OCI-LY1 (cell line): Measurements from ENCODE around the gene C12orf75.

ENCODE experiments used
- H2AFZ ChIP-seq: fragments of 200-600 bp; sonication (generic), shearing (Covaris generic); 2 replicates; pipeline ENCODE4 v1.6.0; 2014; ENCODE audit warnings: antibody characterized with exemption, mild to moderate bottlenecking, low read length
- H3F3A ChIP-seq: fragments of 200-600 bp; sonication (generic), shearing (Covaris generic); 2 replicates; pipeline ENCODE4 v1.6.0; 2014; ENCODE audit warnings: mild to moderate bottlenecking, antibody characterized with exemption, low read length, moderate library complexity; ENCODE audit not compliant: insufficient read depth
- H3K27ac ChIP-seq: fragments of 200-600 bp; sonication (generic); 2 replicates; pipeline ENCODE4 v1.5.1; 2014; ENCODE audit warnings: low read length, mixed run types, mild to moderate bottlenecking, low read depth; ENCODE audit not compliant: poor library complexity, severe bottlenecking
- H3K27me3 ChIP-seq: fragments of 200-600 bp; sonication (generic); 2 replicates; pipeline ENCODE4 v1.6.0; 2014; ENCODE audit warnings: antibody characterized with exemption, mild to moderate bottlenecking, low read length, moderate library complexity; ENCODE audit not compliant: insufficient read depth
- H3K36me3 ChIP-seq: fragments of 200-600 bp; sonication (generic); 2 replicates; pipeline ENCODE4 v1.6.1; 2014; ENCODE audit warnings: mild to moderate bottlenecking, antibody characterized with exemption, low read length, moderate library complexity, mixed read lengths; ENCODE audit not compliant: insufficient read depth
- H3K4me1 ChIP-seq: fragments of 200-600 bp; sonication (generic); 2 replicates; pipeline ENCODE4 v1.5.1; 2014; ENCODE audit warnings: mild to moderate bottlenecking, low read length, moderate library complexity; ENCODE audit not compliant: insufficient read depth, severe bottlenecking
- H3K4me2 ChIP-seq: fragments of 200-600 bp; sonication (generic), shearing (Covaris generic); 2 replicates; pipeline ENCODE4 v1.6.1; 2014; ENCODE audit warnings: low read length
- H3K4me3 ChIP-seq: fragments of 200-600 bp; sonication (generic); 2 replicates; pipeline ENCODE4 v1.5.1; 2014; ENCODE audit warnings: low read length, low read depth, mild to moderate bottlenecking, mixed read lengths; ENCODE audit not compliant: poor library complexity, severe bottlenecking
- H3K79me2 ChIP-seq: fragments of 200-600 bp; shearing (Covaris generic); 2 replicates; pipeline ENCODE4 v1.6.1; 2016; ENCODE audit warnings: mixed run types, low read length, mixed read lengths; ENCODE audit not compliant: insufficient read depth
- H3K9ac ChIP-seq: fragments of 200-600 bp; sonication (generic), shearing (Covaris generic); 2 replicates; pipeline ENCODE4 v1.6.1; 2014; ENCODE audit warnings: mild to moderate bottlenecking, low read length, mixed read lengths
- H3K9me2 ChIP-seq: fragments of 200-600 bp; sonication (generic), shearing (Covaris generic); 2 replicates; pipeline ENCODE4 v1.6.1; 2014; ENCODE audit warnings: low read depth, mild to moderate bottlenecking, low read length, mixed read lengths
- H3K9me3 ChIP-seq: fragments of 200-600 bp; shearing (Covaris generic); 2 replicates; pipeline ENCODE4 v1.6.1; 2014; ENCODE audit warnings: low read length, mixed read lengths
- H4K20me1 ChIP-seq: fragments of 200-600 bp; sonication (generic), shearing (Covaris generic); 2 replicates; pipeline ENCODE4 v1.6.0; 2016; ENCODE audit warnings: mild to moderate bottlenecking, low read length; ENCODE audit not compliant: insufficient read depth
- CTCF ChIP-seq: fragments of 200-600 bp; sonication (generic), shearing (Covaris generic); IDR thresholded peaks from 2 replicates; pipeline ENCODE4 v1.5.1; 2017; ENCODE audit warnings: mild to moderate bottlenecking, antibody characterized with exemption, low read length, moderate library complexity, mixed read lengths
- EZH2 ChIP-seq: fragments of 200-600 bp; sonication (generic), shearing (Covaris generic); IDR thresholded peaks from 2 replicates; pipeline ENCODE4 v1.8.0; 2017; ENCODE audit warnings: borderline replicate concordance, mixed run types, mild to moderate bottlenecking, antibody characterized with exemption, low read length, moderate library complexity, mixed read lengths

The C12orf75 gene

GRCh38 chr12:105348142-105348541 is 17.7 kb downstream of the C12orf75 start:
- Histone ChIP-seq H3K27me3 (no peaks in the 10 kb centered on the region), H3K36me3 (no peaks in the 10 kb centered on the region), H3K9ac (no peak overlapping the region), H3F3A (no peaks in the 10 kb centered on the region), H3K27ac (no peak overlapping the region), H3K4me3 (no peak overlapping the region), H3K4me1 (peaks cover 9% of the 10 kb centered on the region), H3K9me2 (no peaks in the 10 kb centered on the region), H3K79me2 (no peaks in the 10 kb centered on the region), H4K20me1 (no peaks in the 10 kb centered on the region), H3K9me3 (no peaks in the 10 kb centered on the region), H2AFZ (no peak overlapping the region), H3K4me2 (no peak overlapping the region)
- TF ChIP-seq EZH2 (no peak), CTCF (no peak)

- Histone ChIP-seq H4K20me1 (no peaks in the 10 kb centered on the region), H3K4me3 (no peak overlapping the region), H3K9ac (no peak overlapping the region), H3K9me3 (no peaks in the 10 kb centered on the region), H3K4me2 (no peak overlapping the region), H3K27ac (no peak overlapping the region), H3K4me1 (peaks cover 9% of the 10 kb centered on the region), H3K27me3 (no peaks in the 10 kb centered on the region), H3F3A (no peaks in the 10 kb centered on the region), H3K9me2 (no peaks in the 10 kb centered on the region), H2AFZ (no peak overlapping the region), H3K36me3 (no peaks in the 10 kb centered on the region), H3K79me2 (no peaks in the 10 kb centered on the region)
- TF ChIP-seq CTCF (no peak), EZH2 (no peak)
Measured at GRCh38 chr12:105348561-105348960, 18.1 kb downstream of the C12orf75 start.

GRCh38 chr12:105349138-105349537 is 18.6 kb downstream of the C12orf75 start:
- H3K27me3 ChIP-seq: no peaks in the 10 kb centered on the region
- no peaks in the 10 kb centered on the region for H3K9me2 ChIP-seq
- no peak overlapping the region for H2AFZ ChIP-seq
- no peak overlapping the region for H3K9ac ChIP-seq
- H3K79me2 ChIP-seq: no peaks in the 10 kb centered on the region
- H3K9me3 ChIP-seq: no peaks in the 10 kb centered on the region
- H3K4me2 ChIP-seq: no peak overlapping the region
- H3K4me3 ChIP-seq: no peak overlapping the region
- TF ChIP-seq CTCF: no peak
- TF ChIP-seq EZH2: no peak
- H3K36me3 ChIP-seq: no peaks in the 10 kb centered on the region
- H3K27ac ChIP-seq: no peak overlapping the region
- H4K20me1 ChIP-seq: no peaks in the 10 kb centered on the region
- peaks cover 9% of the 10 kb centered on the region for H3K4me1 ChIP-seq
- no peaks in the 10 kb centered on the region for H3F3A ChIP-seq
